K562 (cell line): ENCODE measurements around the gene GFI1. TPM values are rescaled to one million over a fixed set of nuclear protein-coding genes. Genes with fewer than 3 reads are reported as not detected.

ENCODE experiments used
- ATAC-seq: fragments of 200-7000 bp; cut with Tn5 transposase; 3 replicates; pipeline ENCODE4 v1.9.1; 2020; ENCODE audit warnings: moderate library complexity
- BruUV-seq: library from RNA; stranded (reverse); fragments of 400-500 nt; replicated peaks from 2 replicates; lab custom pipeline; 2021; lab: Mats Ljungman, UMichigan
- CTCF ChIA-PET: fragments of 300-600 bp; formaldehyde crosslinking; extraction: SDS; loops from one replicate; lab custom pipeline; 2021; ENCODE audit warnings: low intra/inter-chr PET ratio; lab: Yijun Ruan, JAX
- POLR2A ChIA-PET: fragments of 300-600, 350-650 bp; sonication (Branson Sonifier 250); formaldehyde crosslinking; extraction: SDS; loops from one replicate; lab custom pipeline; 2021; ENCODE audit warnings: antibody characterized with exemption, inconsistent platforms; lab: Yijun Ruan, JAX
- DNase-seq, 4 experiments: peaks; one replicate each; pipeline versions ENCODE4 v3.0.0 to v3.0.0-alpha.2; 2011 to 2018; ENCODE audit warnings: low spot score in 3 of 4, mixed read lengths in 3 of 4; ENCODE audit errors: extremely low read depth in 1 of 4
- FAIRE-seq: peaks from 2 replicates; lab custom pipeline; 2011; peaks lifted over from hg19 to GRCh38; lab: Jason Lieb, UNC
- H2AFZ ChIP-seq: 2 replicates; pipeline ENCODE4 v1.6.0; 2011; ENCODE audit warnings: low read depth, low read length, control low read depth, inconsistent platforms
- H3K27ac ChIP-seq: fragments of 200-600 bp; 3 replicates; pipeline ENCODE4 v1.8.0; 2011; ENCODE audit warnings: low read depth, mild to moderate bottlenecking, control low read depth, inconsistent platforms, low read length, moderate library complexity, mixed read lengths; ENCODE audit errors: extremely low read depth
- H3K27me3 ChIP-seq, 2 experiments: fragments of 300-600 bp in 1 of 2; 2 replicates in 1 of 2; 3 replicates in 1 of 2; pipeline versions ENCODE4 v1.6.0 to v1.8.0; 2011; ENCODE audit warnings: inconsistent platforms in 2 of 2, low read length in 2 of 2, mild to moderate bottlenecking in 1 of 2, mixed read lengths in 1 of 2, moderate library complexity in 1 of 2; ENCODE audit not compliant: control insufficient read depth in 2 of 2, insufficient read depth in 2 of 2
- H3K36me3 ChIP-seq: fragments of 300-600 bp; 3 replicates; pipeline ENCODE4 v1.8.0; 2011; ENCODE audit warnings: mild to moderate bottlenecking, low read length, inconsistent platforms; ENCODE audit not compliant: control insufficient read depth, insufficient read depth
- H3K4me1 ChIP-seq, 2 experiments: fragments of 200-600 bp in 1 of 2; replicated peaks in 1 of 2; 2 replicates in 1 of 2; 3 replicates in 1 of 2; pipeline versions ENCODE4 v1.5.1 to v1.8.0; 2011; ENCODE audit warnings: inconsistent platforms in 2 of 2, low read length in 2 of 2, mild to moderate bottlenecking in 1 of 2, mixed read lengths in 1 of 2, moderate library complexity in 1 of 2; ENCODE audit not compliant: control insufficient read depth in 2 of 2, insufficient read depth in 2 of 2
- H3K4me2 ChIP-seq: 2 replicates; pipeline ENCODE4 v1.6.1; 2011; ENCODE audit warnings: low read length, control low read depth, inconsistent platforms, mixed read lengths; ENCODE audit not compliant: insufficient read depth
- H3K4me3 ChIP-seq: fragments of 200-600 bp; sonication (generic), shearing (Covaris generic); 2 replicates; pipeline ENCODE4 v1.5.1; 2016; ENCODE audit warnings: control low read depth, inconsistent platforms
- H3K79me2 ChIP-seq: fragments of 200-600 bp; 3 replicates; pipeline ENCODE4 v1.8.0; 2011; ENCODE audit warnings: low read length, inconsistent platforms; ENCODE audit not compliant: control insufficient read depth, insufficient read depth
- H3K9ac ChIP-seq, 2 experiments: 2 replicates each; pipeline versions ENCODE4 v1.6.0 to v1.6.1; 2011; ENCODE audit warnings: low read depth in 2 of 2, low read length in 2 of 2, control low read depth in 1 of 2, inconsistent platforms in 1 of 2, mild to moderate bottlenecking in 1 of 2, mixed read lengths in 1 of 2; ENCODE audit not compliant: insufficient read depth in 1 of 2
- H3K9me1 ChIP-seq: one replicate; pipeline ENCODE4 v1.6.0; 2011; ENCODE audit warnings: inconsistent platforms, mild to moderate bottlenecking, low read length, moderate library complexity; ENCODE audit not compliant: control insufficient read depth, insufficient read depth
- H3K9me3 ChIP-seq: replicated peaks from 2 replicates; pipeline ENCODE4 v1.5.1; 2011; ENCODE audit warnings: low read depth, low read length, inconsistent platforms; ENCODE audit not compliant: control insufficient read depth, insufficient read depth
- H4K20me1 ChIP-seq: replicated peaks from 2 replicates; pipeline ENCODE4 v1.6.1; 2011; ENCODE audit warnings: low read length, inconsistent platforms, mixed read lengths; ENCODE audit not compliant: control insufficient read depth, insufficient read depth
- ARID1B ChIP-seq: fragments of 450-650 bp; IDR thresholded peaks from 2 replicates; pipeline ENCODE4 v1.6.1; 2016; ENCODE audit warnings: antibody characterized with exemption, mild to moderate bottlenecking, inconsistent platforms
- ATF1 ChIP-seq, 2 experiments: fragments of 450-650 bp in 1 of 2; IDR thresholded peaks; 2 replicates each; pipeline ENCODE4 v1.6.1; 2016; ENCODE audit warnings: missing compliant biosample characterization in 1 of 2, missing genetic modification characterization in 1 of 2
- BCOR ChIP-seq: fragments of 450-650 bp; IDR thresholded peaks from 2 replicates; pipeline ENCODE4 v1.6.1; 2016
- CC2D1A ChIP-seq: fragments of 450-650 bp; IDR thresholded peaks from 2 replicates; pipeline ENCODE4 v1.6.1; 2017; ENCODE audit warnings: mild to moderate bottlenecking
- ELF1 ChIP-seq: fragments of 200-800 bp; sonication (Bioruptor generic); IDR thresholded peaks from 2 replicates; pipeline ENCODE4 v1.6.1; 2016; ENCODE audit warnings: missing genetic modification characterization, missing compliant biosample characterization
- ETV1 ChIP-seq: fragments of 450-650 bp; conservative IDR thresholded peaks from 2 replicates; pipeline ENCODE4 v1.6.1; 2016; ENCODE audit warnings: missing genetic modification characterization, control low read depth, low read depth, missing compliant biosample characterization
- KAT2B ChIP-seq: IDR thresholded peaks from one replicate; pipeline ENCODE4 v1.6.1; 2012; ENCODE audit warnings: low read depth, mild to moderate bottlenecking, control low read depth, inconsistent platforms, low read length, moderate library complexity
- RHOXF2B ChIP-seq: fragments of 250-450 bp; sonication (Bioruptor Pico); conservative IDR thresholded peaks from 2 replicates; pipeline ENCODE4 v1.5.1; 2021
- ZNF695 ChIP-seq: fragments of 450-650 bp; formaldehyde crosslinking; IDR thresholded peaks from 2 replicates; pipeline ENCODE4 v1.4.0; 2020; ENCODE audit warnings: mild to moderate bottlenecking, moderate library complexity
- ZNF766 ChIP-seq: fragments of 200-800 bp; sonication (Bioruptor generic); conservative IDR thresholded peaks from 2 replicates; pipeline ENCODE4 v1.6.1; 2016; ENCODE audit warnings: missing genetic modification characterization, missing compliant biosample characterization
- WGBS: fragments of 100-300 bp; shearing (Covaris generic); methylation state at CpG from one replicate; pipeline ENCODE4 v1.1.6; 2016; ENCODE audit warnings: low coverage, mixed read lengths; ENCODE audit not compliant: insufficient coverage; ENCODE audit errors: missing lambda C conversion rate; 5-methylcytosine and 5-hydroxymethylcytosine counted together
- in situ Hi-C: fragments of 300-500 bp; cut with MboI; formaldehyde crosslinking; loops from 4 replicates; pipeline ENCODE4 v1.15.0; 2018; ENCODE audit warnings: inconsistent platforms, mixed read lengths
- intact Hi-C: fragments of 100-400 bp; cut with micrococcal nuclease; formaldehyde crosslinking; loops from 2 replicates; pipeline ENCODE4 v1.14.2; 2022
- polyA plus RNA-seq, 8 experiments: library from polyadenylated mRNA; depleted of rRNA in 4 of 8; stranded (reverse) in 5 of 8; unstranded in 3 of 8; fragments of >200 nt; fragmentation: Nextera tagmentation in 2 of 8; fragmentation: Illumina TruSeq in 1 of 8; extraction: Ambion mirVana in 2 of 8; extraction: Trizol in 1 of 8; gene quantifications; 2 replicates each; pipeline versions ENCODE4 v1.2.1 to v1.2.3, GENCODE V29; 2011 to 2014; ENCODE audit warnings: inconsistent platforms in 1 of 8, missing spikeins in 1 of 8
- total RNA-seq, 7 experiments: library from RNA; depleted of rRNA in 6 of 7; stranded (reverse); fragments of >200 nt in 6 of 7; fragmentation: Illumina TruSeq in 2 of 7; extraction: Trizol in 2 of 7; gene quantifications; 2 replicates each; pipeline versions ENCODE4 v1.2.1 to v1.2.3, GENCODE V29; 2011 to 2021; ENCODE audit warnings: low replicate concordance in 1 of 7
- TF ChIP-seq, protein P1 (sequence below): fragments of 250-450 bp; sonication (Bioruptor Pico); IDR thresholded peaks from 2 replicates; pipeline ENCODE4 v1.8.0; 2021; ENCODE audit warnings: moderate library complexity, mild to moderate bottlenecking, inconsistent platforms

Gene GFI1
- total and polyA plus RNA-seq, 9 of the 15 experiments (the other 6 are each of a cell fraction or from before 2014, with no cell fraction given): 0.07 to 0.93 (median 0.46) TPM

- no peak for DNase-seq
- Histone ChIP-seq H3K27ac (no peak overlapping the region), H3K9ac (no peak overlapping the region), H3K4me2 (no peak overlapping the region), H3K4me1 (peaks cover 0 to 10% of the 10 kb centered on the region in 2 experiments; a peak in 2 of 5 replicates), H3K79me2 (no peaks in the 10 kb centered on the region), H2AFZ (no peak overlapping the region), H3K27me3 (no peaks in the 10 kb centered on the region), H3K4me3 (no peak overlapping the region), H4K20me1 (no peaks in the 10 kb centered on the region), H3K9me3 (no peaks in the 10 kb centered on the region), H3K9me1 (no peaks in the 10 kb centered on the region), H3K36me3 (no peaks in the 10 kb centered on the region)
- 12% methylated on average over 1 of the region's 1 CpG for WGBS
- POLR2A ChIA-PET: interaction anchor here (0.7 kb wide), 1 partner anchor 452 kb away, joined by 5 read pairs; no protein-coding TSS in a partner anchor
- peak; percentile 82 for ATAC-seq
- in situ Hi-C loops (no loop called here), intact Hi-C loops (no loop called here)
- CTCF ChIA-PET: no interaction called here
- BruUV-seq: no TSS peak
- no peak for FAIRE-seq
- TF ChIP-seq ATF1 (CRISPR knock-in tag; IDR thresholded peaks at IDR 0.05) (no peak), ATF1 (tag; IDR thresholded peaks at IDR 0.05) (no peak), CC2D1A (no peak), BCOR (no peak), ARID1B (peak; percentile 37; the same call in 1 of the 2 replicates), RHOXF2B (CRISPR knock-in tag) (no peak), ZNF695 (no peak), ETV1 (tag) (no peak), ZNF766 (CRISPR knock-in tag) (0 out of 2 replicates have a peak, but pooled peaks have one; percentile 45), ELF1 (no peak), KAT2B (no peak)
- TF ChIP-seq, protein P1, sequence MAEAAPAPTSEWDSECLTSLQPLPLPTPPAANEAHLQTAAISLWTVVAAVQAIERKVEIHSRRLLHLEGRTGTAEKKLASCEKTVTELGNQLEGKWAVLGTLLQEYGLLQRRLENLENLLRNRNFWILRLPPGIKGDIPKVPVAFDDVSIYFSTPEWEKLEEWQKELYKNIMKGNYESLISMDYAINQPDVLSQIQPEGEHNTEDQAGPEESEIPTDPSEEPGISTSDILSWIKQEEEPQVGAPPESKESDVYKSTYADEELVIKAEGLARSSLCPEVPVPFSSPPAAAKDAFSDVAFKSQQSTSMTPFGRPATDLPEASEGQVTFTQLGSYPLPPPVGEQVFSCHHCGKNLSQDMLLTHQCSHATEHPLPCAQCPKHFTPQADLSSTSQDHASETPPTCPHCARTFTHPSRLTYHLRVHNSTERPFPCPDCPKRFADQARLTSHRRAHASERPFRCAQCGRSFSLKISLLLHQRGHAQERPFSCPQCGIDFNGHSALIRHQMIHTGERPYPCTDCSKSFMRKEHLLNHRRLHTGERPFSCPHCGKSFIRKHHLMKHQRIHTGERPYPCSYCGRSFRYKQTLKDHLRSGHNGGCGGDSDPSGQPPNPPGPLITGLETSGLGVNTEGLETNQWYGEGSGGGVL: no peak
Observed at GRCh38 chr1:92516574-92516973, 29.8 kb upstream of the GFI1 start.
